HG02852 (cell line): ENCODE data around the gene SCN11A.

Experiments
- ATAC-seq: cut with Tn5 transposase; IDR thresholded peaks from one replicate; pipeline ENCODE4 v1.9.1; 2021; ENCODE audit warnings: mild to moderate bottlenecking, moderate library complexity; ENCODE audit not compliant: unreplicated experiment

Gene SCN11A

GRCh38 chr3:39011191-39011736, 40.5 kb downstream of the SCN11A start:
- no peak for ATAC-seq

GRCh38 chr3:39005295-39005694, 46.4 kb downstream of the SCN11A start:
- no peak for ATAC-seq
